Measurements from ENCODE around the gene KCNJ11.

DNA sequence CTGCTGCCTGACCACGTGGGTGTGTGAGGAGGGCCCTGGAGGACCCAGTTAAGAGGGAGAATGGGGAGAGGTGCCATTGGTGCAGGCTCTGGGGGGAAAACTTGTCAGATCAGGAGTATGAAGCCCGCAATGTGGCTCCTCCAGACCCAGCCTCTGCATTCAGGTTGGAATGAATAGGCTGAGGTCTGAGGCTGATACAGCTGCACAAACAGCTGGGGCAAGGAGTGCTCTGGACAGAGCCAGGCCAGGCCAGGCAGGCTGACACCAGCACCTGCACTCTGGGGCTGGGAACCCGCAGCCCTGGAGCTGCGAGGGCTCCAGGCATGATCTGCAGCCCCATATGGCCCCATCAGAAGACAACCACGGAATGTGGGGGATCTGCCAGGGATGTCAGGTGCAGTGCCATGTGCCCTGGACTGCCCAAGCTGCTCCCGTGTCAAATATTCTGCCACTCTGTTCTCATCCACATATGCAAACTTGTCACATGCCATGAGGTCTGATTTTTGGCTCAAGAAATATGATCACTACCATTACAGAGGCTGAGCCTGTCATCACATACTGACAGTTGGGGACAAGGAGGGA is 27.2 kb upstream of the KCNJ11 start:
- TF ChIP-seq, protein P1, sequence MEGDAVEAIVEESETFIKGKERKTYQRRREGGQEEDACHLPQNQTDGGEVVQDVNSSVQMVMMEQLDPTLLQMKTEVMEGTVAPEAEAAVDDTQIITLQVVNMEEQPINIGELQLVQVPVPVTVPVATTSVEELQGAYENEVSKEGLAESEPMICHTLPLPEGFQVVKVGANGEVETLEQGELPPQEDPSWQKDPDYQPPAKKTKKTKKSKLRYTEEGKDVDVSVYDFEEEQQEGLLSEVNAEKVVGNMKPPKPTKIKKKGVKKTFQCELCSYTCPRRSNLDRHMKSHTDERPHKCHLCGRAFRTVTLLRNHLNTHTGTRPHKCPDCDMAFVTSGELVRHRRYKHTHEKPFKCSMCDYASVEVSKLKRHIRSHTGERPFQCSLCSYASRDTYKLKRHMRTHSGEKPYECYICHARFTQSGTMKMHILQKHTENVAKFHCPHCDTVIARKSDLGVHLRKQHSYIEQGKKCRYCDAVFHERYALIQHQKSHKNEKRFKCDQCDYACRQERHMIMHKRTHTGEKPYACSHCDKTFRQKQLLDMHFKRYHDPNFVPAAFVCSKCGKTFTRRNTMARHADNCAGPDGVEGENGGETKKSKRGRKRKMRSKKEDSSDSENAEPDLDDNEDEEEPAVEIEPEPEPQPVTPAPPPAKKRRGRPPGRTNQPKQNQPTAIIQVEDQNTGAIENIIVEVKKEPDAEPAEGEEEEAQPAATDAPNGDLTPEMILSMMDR (IDR thresholded peaks at IDR 0.05; ENCODE audit: low read length) = no peak
- TF ChIP-seq EZH2 (IDR thresholded peaks at IDR 0.05; ENCODE audit: borderline replicate concordance, low read length) = no peak

Data from OCI-LY1 (cell line).